CD4-positive, alpha-beta T cell (primary cell): Measurements from ENCODE around the gene FSCN2. TPM values are rescaled to one million over a fixed set of nuclear protein-coding genes. Genes with fewer than 3 reads are reported as not detected.
A peak's percentile ranks its signal among the peaks of the same experiment; 100 is the strongest.

ENCODE experiments used
- ATAC-seq: fragments of 200-7000 bp; cut with Tn5 transposase; one replicate; pipeline ENCODE4 v1.10.0; 2022; ENCODE audit warnings: mild to moderate bottlenecking; ENCODE audit not compliant: poor library complexity
- CTCF ChIA-PET: fragments of 350-600 bp; sonication (Branson Sonifier 250); formaldehyde crosslinking; loops from one replicate; lab custom pipeline; 2021; ENCODE audit warnings: antibody characterized with exemption, inconsistent platforms; lab: Charles Lee
- POLR2A ChIA-PET: fragments of 350-600 bp; sonication (Branson Sonifier 250); formaldehyde crosslinking; loops from one replicate; lab custom pipeline; 2021; ENCODE audit warnings: antibody characterized with exemption, inconsistent platforms; lab: Charles Lee
- DNase-seq, 14 experiments: peaks; one replicate each; pipeline ENCODE4 v3.0.0-alpha.2; 2013 to 2020; ENCODE audit warnings: mixed read lengths in 2 of 14
- H3K27ac ChIP-seq, 2 donors: one replicate each; pipeline versions ENCODE4 v1.5.1 to v1.7.0; 2013; ENCODE audit warnings: low read length in 2 of 2, low read depth in 1 of 2, mild to moderate bottlenecking in 1 of 2
- H3K27me3 ChIP-seq, 2 experiments: 1 replicate in 1 of 2; 2 replicates in 1 of 2; pipeline versions ENCODE4 v1.6.1 to v1.7.0; 2013; ENCODE audit warnings: low read length in 2 of 2, control low read depth in 1 of 2, mild to moderate bottlenecking in 1 of 2, moderate library complexity in 1 of 2; ENCODE audit not compliant: insufficient read depth in 2 of 2, control insufficient read depth in 1 of 2
- H3K36me3 ChIP-seq: one replicate; pipeline ENCODE4 v1.6.1; 2013; ENCODE audit warnings: low read length, control low read depth; ENCODE audit not compliant: insufficient read depth
- H3K4me1 ChIP-seq: one replicate; pipeline ENCODE4 v1.6.1; 2013; ENCODE audit warnings: low read length, control low read depth; ENCODE audit not compliant: insufficient read depth
- H3K4me3 ChIP-seq: one replicate; pipeline ENCODE4 v1.5.1; 2013; ENCODE audit warnings: mild to moderate bottlenecking, low read length, moderate library complexity
- H3K9me3 ChIP-seq, 2 experiments: 1 replicate in 1 of 2; 2 replicates in 1 of 2; pipeline versions ENCODE4 v1.6.1 to v1.7.0; 2013; ENCODE audit warnings: low read length in 2 of 2, mild to moderate bottlenecking in 2 of 2, control low read depth in 1 of 2, moderate library complexity in 1 of 2; ENCODE audit not compliant: control insufficient read depth in 1 of 2, insufficient read depth in 1 of 2
- H3K27ac Mint-ChIP-seq: one replicate; pipeline ENCODE4 v1.8.0; 2020; ENCODE audit warnings: mixed read lengths
- H3K27me3 Mint-ChIP-seq: one replicate; pipeline ENCODE4 v1.8.0; 2021; ENCODE audit warnings: mixed read lengths
- H3K36me3 Mint-ChIP-seq: one replicate; pipeline ENCODE4 v1.8.0; 2021; ENCODE audit warnings: low read depth, mixed read lengths
- H3K4me1 Mint-ChIP-seq: one replicate; pipeline ENCODE4 v1.8.0; 2021; ENCODE audit warnings: low read depth, mixed read lengths
- H3K4me3 Mint-ChIP-seq: one replicate; pipeline ENCODE4 v1.8.0; 2020; ENCODE audit warnings: mild to moderate bottlenecking, mixed read lengths
- H3K9me3 Mint-ChIP-seq: one replicate; pipeline ENCODE4 v1.8.0; 2020; ENCODE audit warnings: mixed read lengths
- intact Hi-C, 2 experiments: fragments of 100-400 bp; cut with DNase I in 1 of 2; cut with micrococcal nuclease in 1 of 2; formaldehyde crosslinking; loops; one replicate each; pipeline versions ENCODE4 v1.15.1 to v1.9.0; 2023 to 2025; cut with DNase I, micrococcal nuclease
- total RNA-seq, 174 experiments: library from RNA in 2 of 174; stranded (reverse) in 2 of 174; gene quantifications; one replicate each; pipeline ENCODE4 v1.2.3 and lab custom pipeline; 2021 to 2026
- TF ChIP-seq, protein P1 (sequence below): fragments of 200-600 bp; IDR thresholded peaks from one replicate; pipeline ENCODE4 v1.8.0; 2022; ENCODE audit warnings: antibody characterized with exemption, mild to moderate bottlenecking

Gene FSCN2
- total RNA-seq, 2 experiments from 2014 or later: 1.0 to 1.1 TPM

DNA sequence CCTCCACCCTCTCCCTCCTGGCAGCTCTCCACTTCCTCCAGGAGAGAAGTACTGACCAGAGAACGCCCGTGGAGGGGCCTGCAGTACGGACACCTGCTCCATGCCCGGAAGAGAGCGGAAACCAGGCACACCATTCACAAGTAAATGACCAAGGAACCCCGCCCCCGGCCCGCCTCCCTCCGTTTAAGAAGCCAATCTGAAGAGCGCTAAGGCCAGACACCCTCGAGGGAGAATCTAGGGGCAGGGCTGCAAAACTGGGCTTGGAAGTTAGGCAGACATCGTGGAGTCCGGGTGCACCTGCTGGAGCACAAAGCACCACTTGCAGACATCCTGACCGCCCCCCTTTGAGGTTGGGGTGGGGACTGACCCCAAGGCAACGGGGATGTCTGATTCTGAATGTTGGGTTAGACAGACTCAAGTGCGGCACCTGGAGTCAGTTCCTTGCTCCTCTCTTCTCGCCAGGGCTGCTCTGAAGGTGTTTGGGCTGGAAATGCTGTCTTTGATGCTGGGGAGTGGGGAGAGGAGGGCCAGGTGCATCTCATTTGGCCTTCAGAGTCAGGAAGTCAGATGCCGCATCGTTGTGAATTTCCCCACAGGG, 24.9 kb downstream of the FSCN2 start:
- Mint-ChIP-seq H3K9me3 (no peaks in the 10 kb centered on the region), H3K4me1 (peaks cover 30% of the 10 kb centered on the region), H3K27me3 (no peaks in the 10 kb centered on the region), H3K36me3 (peaks cover 24% of the 10 kb centered on the region), H3K4me3 (peak overlapping the region; percentile 94), H3K27ac (peak overlapping the region; percentile 93)
- DNase-seq (peak; percentile 48 to 92 (median 72)), ATAC-seq (peak; percentile 74)
- Histone ChIP-seq H3K4me3 (peak overlapping the region; percentile 94), H3K27ac (peak overlapping the region; percentile 79 to 83), H3K27me3 (no peaks in the 10 kb centered on the region), H3K9me3 (no peaks in the 10 kb centered on the region), H3K4me1 (peaks cover 41% of the 10 kb centered on the region), H3K36me3 (peaks cover 23% of the 10 kb centered on the region)
- POLR2A ChIA-PET: interaction anchor here (0.8 to 5.2 kb wide), 8 partner anchors 12 to 574 kb away, joined by 3 to 93 read pairs (median 5); partner anchors contain the start of genes ACTG1, ARL16, HGS and NDUFAF8
- intact Hi-C loops: loop anchor here (1.0 to 5.0 kb wide), 6 partner anchors 34 to 561 kb away; partner anchors contain the start of genes ACTG1 (in 1 of the 2), CHMP6 (in 1 of the 2), NDUFAF8 (in 1 of the 2) and TEPSIN (in 1 of the 2)
- CTCF ChIA-PET: interaction anchor here (2.5 kb wide), 1 partner anchor 34 kb away, joined by 18 read pairs; no protein-coding TSS in a partner anchor
- TF ChIP-seq, protein P1, sequence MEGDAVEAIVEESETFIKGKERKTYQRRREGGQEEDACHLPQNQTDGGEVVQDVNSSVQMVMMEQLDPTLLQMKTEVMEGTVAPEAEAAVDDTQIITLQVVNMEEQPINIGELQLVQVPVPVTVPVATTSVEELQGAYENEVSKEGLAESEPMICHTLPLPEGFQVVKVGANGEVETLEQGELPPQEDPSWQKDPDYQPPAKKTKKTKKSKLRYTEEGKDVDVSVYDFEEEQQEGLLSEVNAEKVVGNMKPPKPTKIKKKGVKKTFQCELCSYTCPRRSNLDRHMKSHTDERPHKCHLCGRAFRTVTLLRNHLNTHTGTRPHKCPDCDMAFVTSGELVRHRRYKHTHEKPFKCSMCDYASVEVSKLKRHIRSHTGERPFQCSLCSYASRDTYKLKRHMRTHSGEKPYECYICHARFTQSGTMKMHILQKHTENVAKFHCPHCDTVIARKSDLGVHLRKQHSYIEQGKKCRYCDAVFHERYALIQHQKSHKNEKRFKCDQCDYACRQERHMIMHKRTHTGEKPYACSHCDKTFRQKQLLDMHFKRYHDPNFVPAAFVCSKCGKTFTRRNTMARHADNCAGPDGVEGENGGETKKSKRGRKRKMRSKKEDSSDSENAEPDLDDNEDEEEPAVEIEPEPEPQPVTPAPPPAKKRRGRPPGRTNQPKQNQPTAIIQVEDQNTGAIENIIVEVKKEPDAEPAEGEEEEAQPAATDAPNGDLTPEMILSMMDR: peak; percentile 0

DNA sequence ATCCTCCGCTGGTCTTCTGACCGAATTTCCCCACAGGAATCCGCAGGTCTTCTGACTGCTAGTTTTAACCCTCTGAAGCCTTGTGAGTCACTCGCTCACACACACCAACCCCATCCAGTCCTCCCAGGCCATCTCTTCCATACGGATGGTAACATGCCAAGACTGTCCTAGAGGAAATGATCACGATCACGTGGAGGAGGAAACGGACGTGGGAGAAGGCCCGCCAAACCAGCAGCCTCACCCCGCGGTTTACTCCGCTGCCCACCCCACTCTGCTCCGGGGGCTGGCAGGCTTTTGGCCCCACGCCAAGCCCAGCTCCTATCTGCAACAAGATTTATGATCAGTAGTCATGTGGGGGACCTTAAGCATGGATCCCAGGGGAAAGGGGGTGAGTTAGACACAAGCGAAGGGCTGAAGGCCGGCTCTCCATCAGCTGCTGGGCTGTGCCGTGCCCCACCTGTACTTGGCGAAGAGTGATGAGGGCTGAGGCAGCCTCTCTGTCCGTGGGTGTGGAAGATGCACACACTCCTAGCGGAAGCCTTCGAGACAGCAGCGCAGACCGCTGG, 25.5 kb downstream of the FSCN2 start:
- no peaks in the 10 kb centered on the region for H3K9me3 Mint-ChIP-seq
- Histone ChIP-seq H3K4me1 (peaks cover 41% of the 10 kb centered on the region), H3K4me3 (peak overlapping the region; percentile 94), H3K9me3 (no peaks in the 10 kb centered on the region), H3K27ac (peak overlapping the region; percentile 79 to 83), H3K27me3 (no peaks in the 10 kb centered on the region), H3K36me3 (peaks cover 26% of the 10 kb centered on the region)
- H3K36me3 Mint-ChIP-seq: peaks cover 29% of the 10 kb centered on the region
- CTCF ChIA-PET: no interaction called here
- H3K27me3 Mint-ChIP-seq: no peaks in the 10 kb centered on the region
- DNase-seq: peak in 1 of 14 experiments; percentile 14
- H3K4me1 Mint-ChIP-seq: peaks cover 30% of the 10 kb centered on the region
- peak overlapping the region; percentile 93 for H3K27ac Mint-ChIP-seq
- intact Hi-C loops: loop anchor here (1.0 to 5.0 kb wide), 6 partner anchors 35 to 561 kb away; partner anchors contain the start of genes ACTG1 (in 1 of the 2), CHMP6 (in 1 of the 2), NDUFAF8 (in 1 of the 2) and TEPSIN (in 1 of the 2)
- ATAC-seq: peak; percentile 0
- H3K4me3 Mint-ChIP-seq: peak overlapping the region; percentile 94
- POLR2A ChIA-PET: interaction anchor here (5.2 kb wide), 1 partner anchor 41 kb away, joined by 93 read pairs; the partner anchor contains the start of gene ACTG1
- TF ChIP-seq, protein P1: no peak

- no peaks in the 10 kb centered on the region for H3K27me3 ChIP-seq
- DNase-seq: no peak
- no peak overlapping the region for H3K27ac ChIP-seq
- H3K9me3 ChIP-seq: no peaks in the 10 kb centered on the region
- TF ChIP-seq, protein P1: no peak
- Mint-ChIP-seq H3K4me3 (no peak overlapping the region), H3K27ac (no peak overlapping the region), H3K36me3 (peaks cover 34% of the 10 kb centered on the region), H3K9me3 (no peaks in the 10 kb centered on the region), H3K27me3 (no peaks in the 10 kb centered on the region), H3K4me1 (peaks cover 22% of the 10 kb centered on the region)
- H3K4me3 ChIP-seq: no peak overlapping the region
- peaks cover 26% of the 10 kb centered on the region for H3K4me1 ChIP-seq
- H3K36me3 ChIP-seq: peaks cover 30% of the 10 kb centered on the region
- CTCF ChIA-PET: no interaction called here
- POLR2A ChIA-PET: interaction anchor here (0.5 kb wide), 1 partner anchor 149 kb away, joined by 4 read pairs; no protein-coding TSS in a partner anchor
- intact Hi-C loops: no loop called here
- ATAC-seq: no peak
These were observed 28.1 kb downstream of the FSCN2 start for GRCh38 chr17:81556175-81556691.
